HepG2 (cell line): ENCODE data around the gene VPS4A. TPM values are rescaled to one million over a fixed set of nuclear protein-coding genes. Genes with fewer than 3 reads are reported as not detected.
A peak's percentile ranks its signal among the peaks of the same experiment; 100 is the strongest.

Experiments
- ATM ChIP-seq: fragments of 450-650 bp; IDR thresholded peaks from 2 replicates; pipeline ENCODE4 v1.7.1; 2017; ENCODE audit warnings: mild to moderate bottlenecking, borderline replicate concordance
- GATA4 ChIP-seq: sonication (generic); IDR thresholded peaks from 2 replicates; pipeline ENCODE4 v1.6.1; 2016; ENCODE audit warnings: antibody characterized with exemption, low read depth, borderline replicate concordance
- HDAC2 ChIP-seq: sonication (generic); formaldehyde crosslinking; IDR thresholded peaks from 2 replicates; pipeline ENCODE4 v1.4.0; 2020; ENCODE audit warnings: missing genetic modification reagents
- HNRNPH1 ChIP-seq: fragments of 200-400 bp; formaldehyde crosslinking; optimal IDR thresholded peaks from 2 replicates; pipeline ENCODE3; 2017; ENCODE audit warnings: mild to moderate bottlenecking, low read depth, low read length
- HOXD1 ChIP-seq: sonication (generic); formaldehyde crosslinking; IDR thresholded peaks from 2 replicates; pipeline ENCODE4 v1.5.0; 2020; ENCODE audit warnings: missing genetic modification reagents
- KMT2B ChIP-seq: IDR thresholded peaks from 2 replicates; pipeline ENCODE4 v1.6.1; 2016; ENCODE audit warnings: missing genetic modification reagents, missing compliant biosample characterization
- MTA3 ChIP-seq: sonication (generic); formaldehyde crosslinking; IDR thresholded peaks from 2 replicates; pipeline ENCODE4 v1.4.0; 2020; ENCODE audit warnings: missing genetic modification reagents
- MXD4 ChIP-seq: IDR thresholded peaks from 2 replicates; pipeline ENCODE4 v1.6.1; 2016; ENCODE audit warnings: mild to moderate bottlenecking, missing biosample characterization, missing genetic modification reagents
- PHF8 ChIP-seq: sonication (generic); formaldehyde crosslinking; IDR thresholded peaks from 2 replicates; pipeline ENCODE4 v1.5.0; 2020; ENCODE audit warnings: missing genetic modification reagents
- PITX1 ChIP-seq: sonication (generic); formaldehyde crosslinking; IDR thresholded peaks from 2 replicates; pipeline ENCODE4 v1.5.1; 2020; ENCODE audit warnings: mild to moderate bottlenecking, missing genetic modification reagents
- RFX5 ChIP-seq: IDR thresholded peaks from 2 replicates; pipeline ENCODE4 v1.6.1; 2011; ENCODE audit warnings: low read depth, low read length, improper control_type of control experiment
- RFXAP ChIP-seq: sonication (generic); formaldehyde crosslinking; IDR thresholded peaks from 2 replicates; pipeline ENCODE4 v1.4.0; 2020; ENCODE audit warnings: missing genetic modification reagents, borderline replicate concordance
- ZBTB42 ChIP-seq: sonication (generic); formaldehyde crosslinking; IDR thresholded peaks from 2 replicates; pipeline ENCODE4 v1.5.0; 2020; ENCODE audit warnings: mild to moderate bottlenecking, missing genetic modification reagents
- ZFYVE20 ChIP-seq: sonication (generic); formaldehyde crosslinking; IDR thresholded peaks from 2 replicates; pipeline ENCODE4 v1.8.0; 2023; ENCODE audit warnings: low read depth, mild to moderate bottlenecking, moderate library complexity, missing genetic modification reagents, borderline replicate concordance
- ZNF430 ChIP-seq: sonication (generic); formaldehyde crosslinking; IDR thresholded peaks from 2 replicates; pipeline ENCODE4 v1.9.0; 2021; ENCODE audit warnings: mild to moderate bottlenecking, missing genetic modification reagents
- ZNF674 ChIP-seq: sonication (generic); formaldehyde crosslinking; IDR thresholded peaks from 2 replicates; pipeline ENCODE4 v1.5.0; 2020; ENCODE audit warnings: low read depth, mild to moderate bottlenecking, missing genetic modification reagents
- ZSCAN30 ChIP-seq: sonication (generic); formaldehyde crosslinking; IDR thresholded peaks from 2 replicates; pipeline ENCODE4 v1.5.0; 2020; ENCODE audit warnings: mild to moderate bottlenecking, missing genetic modification reagents
- ZSCAN31 ChIP-seq: sonication (generic); formaldehyde crosslinking; IDR thresholded peaks from 2 replicates; pipeline ENCODE4 v1.5.0; 2020; ENCODE audit warnings: low read depth, mild to moderate bottlenecking, missing genetic modification reagents
- polyA plus RNA-seq, 8 experiments: library from polyadenylated mRNA; depleted of rRNA in 3 of 8; stranded (reverse) in 7 of 8; unstranded in 1 of 8; fragments of >200 nt; fragmentation: Illumina TruSeq in 4 of 8; extraction: Trizol in 4 of 8; gene quantifications; 2 replicates each; pipeline versions ENCODE4 v1.2.1 to v1.2.3, GENCODE V29; 2011 to 2016; ENCODE audit warnings: low read depth in 4 of 8, missing spikeins in 1 of 8, mixed read lengths in 1 of 8; ENCODE audit not compliant: insufficient read depth in 1 of 8
- total RNA-seq, 5 experiments: library from RNA; depleted of rRNA; stranded (reverse); fragments of >200 nt; fragmentation: Illumina TruSeq; extraction: Trizol; gene quantifications; 2 replicates each; pipeline ENCODE4 v1.2.3, GENCODE V29; 2016; ENCODE audit warnings: low read depth in 1 of 5
- TF ChIP-seq, protein P1 (sequence below): sonication (generic); formaldehyde crosslinking; IDR thresholded peaks from 2 replicates; pipeline ENCODE4 v1.5.1; 2020; ENCODE audit warnings: mild to moderate bottlenecking, missing genetic modification reagents, moderate library complexity
- TF ChIP-seq, protein P2 (sequence below): IDR thresholded peaks from 2 replicates; pipeline ENCODE4 v1.6.1; 2012; ENCODE audit warnings: inconsistent platforms
- TF ChIP-seq, protein P3 (sequence below): IDR thresholded peaks from 2 replicates; pipeline ENCODE4 v1.6.1; 2018; ENCODE audit warnings: missing genetic modification reagents, mild to moderate bottlenecking, missing compliant biosample characterization
- TF ChIP-seq, protein P4 (sequence below): sonication (generic); formaldehyde crosslinking; IDR thresholded peaks from 2 replicates; pipeline ENCODE4 v1.4.0; 2020; ENCODE audit warnings: missing genetic modification reagents

VPS4A gene
- total and polyA plus RNA-seq, 2 of the 13 experiments (the other 11 are each of a cell fraction or from before 2014, with no cell fraction given): 13.2 to 27.9 TPM

DNA sequence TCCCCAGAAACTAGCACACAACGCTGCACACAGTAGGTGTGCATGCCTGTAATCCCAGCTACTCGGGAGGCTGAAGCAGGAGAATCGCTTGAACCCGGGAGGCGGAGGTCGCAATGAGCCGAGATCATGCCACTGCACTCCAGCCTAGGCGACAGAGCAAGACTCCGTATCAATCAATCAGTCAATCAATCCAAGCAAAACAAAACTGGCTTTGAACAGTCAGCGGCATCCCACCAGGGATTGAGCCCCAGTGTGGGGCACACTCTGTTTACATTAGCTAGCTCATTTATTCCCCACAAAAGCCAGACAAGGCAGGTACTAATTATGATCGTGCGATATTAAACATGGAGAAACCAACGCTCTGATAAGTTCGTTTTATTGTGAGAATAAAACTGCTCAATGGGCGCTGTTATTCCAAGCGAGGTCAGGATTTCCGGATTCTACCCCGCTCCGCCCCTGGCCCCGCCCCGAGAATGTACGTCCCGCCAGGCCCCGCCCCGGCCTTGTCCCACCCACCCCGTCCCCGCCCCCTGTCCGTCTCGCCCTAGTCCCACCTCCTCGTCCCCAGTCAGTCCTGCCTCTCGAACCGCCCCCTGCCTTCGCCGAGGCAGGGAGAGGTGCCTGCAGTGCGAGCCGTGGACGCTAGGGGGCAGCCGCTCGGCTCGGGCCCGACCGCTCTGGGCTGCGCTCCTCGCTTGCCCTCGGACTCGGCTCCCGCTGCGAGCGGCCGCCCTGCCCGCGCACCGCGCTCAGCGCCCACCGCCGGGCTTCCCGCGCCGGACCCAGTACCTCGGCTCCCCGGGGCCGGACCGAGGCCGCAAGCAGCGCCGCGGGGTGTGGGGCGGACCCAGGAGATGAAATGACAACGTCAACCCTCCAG, at the start of gene VPS4A (continued):
- TF ChIP-seq ZNF674 (CRISPR knock-in tag): 0 out of 2 replicates have a peak, but pooled peaks have one; percentile 93
- TF ChIP-seq ATM: no peak
- TF ChIP-seq, protein P1, sequence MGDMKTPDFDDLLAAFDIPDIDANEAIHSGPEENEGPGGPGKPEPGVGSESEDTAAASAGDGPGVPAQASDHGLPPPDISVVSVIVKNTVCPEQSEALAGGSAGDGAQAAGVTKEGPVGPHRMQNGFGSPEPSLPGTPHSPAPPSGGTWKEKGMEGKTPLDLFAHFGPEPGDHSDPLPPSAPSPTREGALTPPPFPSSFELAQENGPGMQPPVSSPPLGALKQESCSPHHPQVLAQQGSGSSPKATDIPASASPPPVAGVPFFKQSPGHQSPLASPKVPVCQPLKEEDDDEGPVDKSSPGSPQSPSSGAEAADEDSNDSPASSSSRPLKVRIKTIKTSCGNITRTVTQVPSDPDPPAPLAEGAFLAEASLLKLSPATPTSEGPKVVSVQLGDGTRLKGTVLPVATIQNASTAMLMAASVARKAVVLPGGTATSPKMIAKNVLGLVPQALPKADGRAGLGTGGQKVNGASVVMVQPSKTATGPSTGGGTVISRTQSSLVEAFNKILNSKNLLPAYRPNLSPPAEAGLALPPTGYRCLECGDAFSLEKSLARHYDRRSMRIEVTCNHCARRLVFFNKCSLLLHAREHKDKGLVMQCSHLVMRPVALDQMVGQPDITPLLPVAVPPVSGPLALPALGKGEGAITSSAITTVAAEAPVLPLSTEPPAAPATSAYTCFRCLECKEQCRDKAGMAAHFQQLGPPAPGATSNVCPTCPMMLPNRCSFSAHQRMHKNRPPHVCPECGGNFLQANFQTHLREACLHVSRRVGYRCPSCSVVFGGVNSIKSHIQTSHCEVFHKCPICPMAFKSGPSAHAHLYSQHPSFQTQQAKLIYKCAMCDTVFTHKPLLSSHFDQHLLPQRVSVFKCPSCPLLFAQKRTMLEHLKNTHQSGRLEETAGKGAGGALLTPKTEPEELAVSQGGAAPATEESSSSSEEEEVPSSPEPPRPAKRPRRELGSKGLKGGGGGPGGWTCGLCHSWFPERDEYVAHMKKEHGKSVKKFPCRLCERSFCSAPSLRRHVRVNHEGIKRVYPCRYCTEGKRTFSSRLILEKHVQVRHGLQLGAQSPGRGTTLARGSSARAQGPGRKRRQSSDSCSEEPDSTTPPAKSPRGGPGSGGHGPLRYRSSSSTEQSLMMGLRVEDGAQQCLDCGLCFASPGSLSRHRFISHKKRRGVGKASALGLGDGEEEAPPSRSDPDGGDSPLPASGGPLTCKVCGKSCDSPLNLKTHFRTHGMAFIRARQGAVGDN (CRISPR knock-in tag): peak; percentile 72; the same call in 1 of the 2 replicates
- no peak for TF ChIP-seq MXD4 (CRISPR knock-in tag)
- TF ChIP-seq HDAC2: peak; percentile 31
- peak; percentile 96 for TF ChIP-seq ZSCAN31 (CRISPR knock-in tag)
- peak; percentile 83 for TF ChIP-seq ZFYVE20 (CRISPR knock-in tag)
- TF ChIP-seq, protein P2, sequence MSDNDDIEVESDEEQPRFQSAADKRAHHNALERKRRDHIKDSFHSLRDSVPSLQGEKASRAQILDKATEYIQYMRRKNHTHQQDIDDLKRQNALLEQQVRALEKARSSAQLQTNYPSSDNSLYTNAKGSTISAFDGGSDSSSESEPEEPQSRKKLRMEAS: peak; percentile 77; the same call in 1 of the 2 replicates
- peak; percentile 27; the same call in 1 of the 2 replicates for TF ChIP-seq RFXAP
- TF ChIP-seq PITX1: 0 out of 2 replicates have a peak, but pooled peaks have one; percentile 23
- TF ChIP-seq, protein P3, sequence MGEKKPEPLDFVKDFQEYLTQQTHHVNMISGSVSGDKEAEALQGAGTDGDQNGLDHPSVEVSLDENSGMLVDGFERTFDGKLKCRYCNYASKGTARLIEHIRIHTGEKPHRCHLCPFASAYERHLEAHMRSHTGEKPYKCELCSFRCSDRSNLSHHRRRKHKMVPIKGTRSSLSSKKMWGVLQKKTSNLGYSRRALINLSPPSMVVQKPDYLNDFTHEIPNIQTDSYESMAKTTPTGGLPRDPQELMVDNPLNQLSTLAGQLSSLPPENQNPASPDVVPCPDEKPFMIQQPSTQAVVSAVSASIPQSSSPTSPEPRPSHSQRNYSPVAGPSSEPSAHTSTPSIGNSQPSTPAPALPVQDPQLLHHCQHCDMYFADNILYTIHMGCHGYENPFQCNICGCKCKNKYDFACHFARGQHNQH (CRISPR knock-in tag): peak; percentile 83
- no peak for TF ChIP-seq GATA4
- peak; percentile 88 for TF ChIP-seq PHF8 (CRISPR knock-in tag)
- TF ChIP-seq ZSCAN30: no peak
- no peak for TF ChIP-seq MTA3 (CRISPR knock-in tag)
- no peak for TF ChIP-seq ZNF430 (CRISPR knock-in tag)
- no peak for TF ChIP-seq HOXD1 (CRISPR knock-in tag)
- no peak for TF ChIP-seq ZBTB42 (CRISPR knock-in tag)
- TF ChIP-seq HNRNPH1: no peak
- TF ChIP-seq, protein P4, sequence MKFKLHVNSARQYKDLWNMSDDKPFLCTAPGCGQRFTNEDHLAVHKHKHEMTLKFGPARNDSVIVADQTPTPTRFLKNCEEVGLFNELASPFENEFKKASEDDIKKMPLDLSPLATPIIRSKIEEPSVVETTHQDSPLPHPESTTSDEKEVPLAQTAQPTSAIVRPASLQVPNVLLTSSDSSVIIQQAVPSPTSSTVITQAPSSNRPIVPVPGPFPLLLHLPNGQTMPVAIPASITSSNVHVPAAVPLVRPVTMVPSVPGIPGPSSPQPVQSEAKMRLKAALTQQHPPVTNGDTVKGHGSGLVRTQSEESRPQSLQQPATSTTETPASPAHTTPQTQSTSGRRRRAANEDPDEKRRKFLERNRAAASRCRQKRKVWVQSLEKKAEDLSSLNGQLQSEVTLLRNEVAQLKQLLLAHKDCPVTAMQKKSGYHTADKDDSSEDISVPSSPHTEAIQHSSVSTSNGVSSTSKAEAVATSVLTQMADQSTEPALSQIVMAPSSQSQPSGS (CRISPR knock-in tag): peak; percentile 54
- peak; percentile 52; the same call in 1 of the 2 replicates for TF ChIP-seq KMT2B (CRISPR knock-in tag)
- peak; percentile 52; the same call in 1 of the 2 replicates for TF ChIP-seq RFX5
